ENCODE results near the gene ANKMY1.

Gene ANKMY1

GRCh38 chr2:240508832-240509545 is 48.8 kb downstream of the ANKMY1 start:
- Histone ChIP-seq H3K27me3 (ENCODE audit: control insufficient read depth, insufficient read depth, low read length) (no peaks in the 10 kb centered on the region), H3K36me3 (ENCODE audit: control insufficient read depth, insufficient read depth, low read length) (no peaks in the 10 kb centered on the region), H3K4me3 (ENCODE audit: low read depth, low read length) (no peak overlapping the region), H3K27ac (no peak overlapping the region), H2AFZ (no peak overlapping the region), H3K79me2 (no peaks in the 10 kb centered on the region), H3K4me2 (ENCODE audit: low read length) (no peak overlapping the region), H3K9ac (no peak overlapping the region), H3K9me3 (ENCODE audit: control insufficient read depth, low read length) (no peaks in the 10 kb centered on the region), H3K4me1 (peaks cover 2% of the 10 kb centered on the region)
- TF ChIP-seq CTCF (IDR thresholded peaks at IDR 0.05), result no peak

GRCh38 chr2:240507778-240508251 is 50.0 kb downstream of the ANKMY1 start:
- Histone ChIP-seq H3K4me1 (no peaks in the 10 kb centered on the region), H3K27ac (no peak overlapping the region), H3K4me2 (ENCODE audit: low read length) (no peak overlapping the region), H3K4me3 (ENCODE audit: low read depth, low read length) (no peak overlapping the region), H3K9ac (no peak overlapping the region), H2AFZ (no peak overlapping the region), H3K36me3 (ENCODE audit: control insufficient read depth, insufficient read depth, low read length) (no peaks in the 10 kb centered on the region), H3K9me3 (ENCODE audit: control insufficient read depth, low read length) (no peaks in the 10 kb centered on the region), H3K79me2 (no peaks in the 10 kb centered on the region), H3K27me3 (ENCODE audit: control insufficient read depth, insufficient read depth, low read length) (no peaks in the 10 kb centered on the region)
- TF ChIP-seq CTCF (IDR thresholded peaks at IDR 0.05), result no peak

GRCh38 chr2:240507060-240507777 is 50.6 kb downstream of the ANKMY1 start:
- Histone ChIP-seq H3K9me3 (ENCODE audit: control insufficient read depth, low read length) (no peaks in the 10 kb centered on the region), H3K4me2 (ENCODE audit: low read length) (no peak overlapping the region), H2AFZ (no peak overlapping the region), H3K36me3 (ENCODE audit: control insufficient read depth, insufficient read depth, low read length) (no peaks in the 10 kb centered on the region), H3K4me1 (no peaks in the 10 kb centered on the region), H3K79me2 (no peaks in the 10 kb centered on the region), H3K27ac (no peak overlapping the region), H3K4me3 (ENCODE audit: low read depth, low read length) (no peak overlapping the region), H3K9ac (no peak overlapping the region), H3K27me3 (ENCODE audit: control insufficient read depth, insufficient read depth, low read length) (no peaks in the 10 kb centered on the region)
- TF ChIP-seq CTCF (IDR thresholded peaks at IDR 0.05), result no peak

- Histone ChIP-seq H3K9ac (no peak overlapping the region), H3K27ac (no peak overlapping the region), H3K27me3 (ENCODE audit: control insufficient read depth, insufficient read depth, low read length) (no peaks in the 10 kb centered on the region), H3K4me3 (ENCODE audit: low read depth, low read length) (no peak overlapping the region), H3K36me3 (ENCODE audit: control insufficient read depth, insufficient read depth, low read length) (no peaks in the 10 kb centered on the region), H3K9me3 (ENCODE audit: control insufficient read depth, low read length) (no peaks in the 10 kb centered on the region), H3K4me1 (no peaks in the 10 kb centered on the region), H3K4me2 (ENCODE audit: low read length) (no peak overlapping the region), H3K79me2 (no peaks in the 10 kb centered on the region), H2AFZ (no peak overlapping the region)
- TF ChIP-seq CTCF (IDR thresholded peaks at IDR 0.05), result no peak
Observed at GRCh38 chr2:240506406-240507059, 51.3 kb downstream of the ANKMY1 start.

Measured in parathyroid adenoma (tissue), 2 donors.